Amygdala (tissue), 56 donors: ENCODE measurements around the gene FAM168A.
"Not testable (repeated sequence)": the region's sequence is repeated elsewhere in the genome, so short reads cannot be mapped to it uniquely, and the experiment has no call there.

Source experiments
- DNase-seq, 56 donors: peaks; one replicate each; lab custom pipeline; 2025; lab: John Stamatoyannopoulos, UW

FAM168A gene

GRCh38 chr11:73478737-73479347 is 119.1 kb downstream of the FAM168A start:
- DNase-seq: peak in 3 of 56 donors; percentile 4 to 6 (median 5)

- DNase-seq: no peak
These were observed 120.4 kb downstream of the FAM168A start for GRCh38 chr11:73477518-73477917.

- no peak for DNase-seq
These were observed 122.3 kb downstream of the FAM168A start for GRCh38 chr11:73475549-73476095.

GRCh38 chr11:73473252-73473651 is 124.7 kb downstream of the FAM168A start:
- no peak for DNase-seq

GRCh38 chr11:73470036-73470612 is 127.8 kb downstream of the FAM168A start:
- not testable (repeated sequence) for DNase-seq

GRCh38 chr11:73469401-73469800 is 128.5 kb downstream of the FAM168A start:
- no peak for DNase-seq

GRCh38 chr11:73468590-73469161 is 129.2 kb downstream of the FAM168A start:
- DNase-seq: no peak

- DNase-seq: peak in 8 of 56 donors; percentile 3 to 32 (median 10)
These were observed 130.4 kb downstream of the FAM168A start for GRCh38 chr11:73467505-73467904.

GRCh38 chr11:73466643-73467042 is 131.3 kb downstream of the FAM168A start:
- no peak for DNase-seq

- DNase-seq: no peak
These were observed 132.0 kb downstream of the FAM168A start for GRCh38 chr11:73465871-73466270.

- no peak for DNase-seq
These were observed 132.8 kb downstream of the FAM168A start for GRCh38 chr11:73465023-73465675.

GRCh38 chr11:73464347-73464746 is 133.6 kb downstream of the FAM168A start:
- DNase-seq: no peak

GRCh38 chr11:73463359-73463758 is 134.6 kb downstream of the FAM168A start:
- no peak for DNase-seq

- DNase-seq: no peak
These were observed 135.9 kb downstream of the FAM168A start for GRCh38 chr11:73461964-73462363.

- no peak for DNase-seq
These were observed 136.5 kb downstream of the FAM168A start for GRCh38 chr11:73461335-73461840.

- DNase-seq: no peak
These were observed 139.7 kb downstream of the FAM168A start for GRCh38 chr11:73458201-73458600.

GRCh38 chr11:73454987-73455386 is 142.9 kb downstream of the FAM168A start:
- DNase-seq: peak in 39 of 56 donors; percentile 6 to 77 (median 40)

GRCh38 chr11:73453562-73453961 is 144.3 kb downstream of the FAM168A start:
- DNase-seq: no peak

GRCh38 chr11:73452726-73453125 is 145.2 kb downstream of the FAM168A start:
- no peak for DNase-seq

GRCh38 chr11:73451896-73452295 is 146.0 kb downstream of the FAM168A start:
- DNase-seq: no peak

GRCh38 chr11:73446766-73447165 is 151.1 kb downstream of the FAM168A start:
- DNase-seq: no peak
